Osteoblast (primary cell): Measurements from ENCODE around the gene SLC12A2. TPM values are rescaled to one million over a fixed set of nuclear protein-coding genes. Genes with fewer than 3 reads are reported as not detected.

Source experiments
- DNase-seq: peaks from one replicate; pipeline ENCODE4 v3.0.0; 2011; ENCODE audit warnings: low spot score, mixed read lengths; ENCODE audit not compliant: insufficient read length; ENCODE audit errors: missing footprints
- H2AFZ ChIP-seq: 2 replicates; pipeline ENCODE4 v1.6.0; 2011; ENCODE audit warnings: mild to moderate bottlenecking, low read length
- H3K27ac ChIP-seq: 2 replicates; pipeline ENCODE4 v1.5.1; 2011; ENCODE audit warnings: mild to moderate bottlenecking, low read depth, low read length, moderate library complexity
- H3K27me3 ChIP-seq: 2 replicates; pipeline ENCODE4 v1.6.0; 2012; ENCODE audit warnings: mild to moderate bottlenecking, control low read depth, inconsistent platforms, low read length, moderate library complexity; ENCODE audit not compliant: insufficient read depth
- H3K36me3 ChIP-seq: 2 replicates; pipeline ENCODE4 v1.5.1; 2011; ENCODE audit warnings: mild to moderate bottlenecking, low read length, control low read depth, moderate library complexity; ENCODE audit not compliant: insufficient read depth
- H3K4me1 ChIP-seq: 2 replicates; pipeline ENCODE4 v1.5.1; 2011; ENCODE audit warnings: mild to moderate bottlenecking, low read length, control low read depth, moderate library complexity; ENCODE audit not compliant: insufficient read depth
- H3K4me2 ChIP-seq: 2 replicates; pipeline ENCODE4 v1.6.0; 2011; ENCODE audit warnings: mild to moderate bottlenecking, low read length; ENCODE audit not compliant: insufficient read depth
- H3K4me3 ChIP-seq: fragments of 200-600 bp; sonication (generic); 3 replicates; pipeline ENCODE4 v1.5.1; 2012; ENCODE audit warnings: mild to moderate bottlenecking, low read length, inconsistent platforms; ENCODE audit not compliant: insufficient read depth
- H3K79me2 ChIP-seq: 2 replicates; pipeline ENCODE4 v1.6.0; 2012; ENCODE audit warnings: mild to moderate bottlenecking, low read length, control low read depth, inconsistent platforms; ENCODE audit not compliant: insufficient read depth
- H3K9me3 ChIP-seq: 2 replicates; pipeline ENCODE4 v1.5.1; 2011; ENCODE audit warnings: low read depth, low read length, control low read depth
- H4K20me1 ChIP-seq: 2 replicates; pipeline ENCODE4 v1.6.0; 2012; ENCODE audit warnings: mild to moderate bottlenecking, low read length, control low read depth; ENCODE audit not compliant: insufficient read depth
- total RNA-seq: library from RNA; depleted of rRNA; stranded (reverse); fragments of >200 nt; gene quantifications from 2 replicates; pipeline ENCODE4 v1.2.3, GENCODE V29; 2012
- TF ChIP-seq, protein P1 (sequence below): IDR thresholded peaks from 2 replicates; pipeline ENCODE4 v1.5.1; 2011; ENCODE audit warnings: mild to moderate bottlenecking, low read depth, low read length, moderate library complexity; ENCODE audit errors: extremely low read depth

The SLC12A2 gene
- total RNA-seq, 1 donor, result 25.3 TPM

DNA sequence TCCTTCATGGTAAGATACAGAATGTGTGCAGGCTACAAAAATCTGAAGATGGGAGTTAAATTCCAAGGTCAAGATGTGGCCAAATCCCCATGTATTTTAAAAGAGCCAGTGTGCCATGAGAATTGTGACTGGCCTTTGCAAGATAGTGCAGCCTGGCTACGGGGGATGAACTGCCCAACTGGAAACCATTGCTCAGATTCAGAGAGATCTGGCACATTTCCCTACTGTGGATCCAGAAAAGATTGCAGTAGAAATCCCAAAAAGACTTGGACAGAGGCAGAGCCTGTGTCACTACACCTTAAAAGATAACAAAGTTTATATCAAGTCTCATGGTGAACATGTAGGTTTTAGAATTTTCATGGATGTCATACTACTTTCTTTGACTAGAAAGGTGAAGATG lies 26.2 kb downstream of the SLC12A2 start:
- peaks cover 5% of the 10 kb centered on the region for H3K79me2 ChIP-seq
- TF ChIP-seq, protein P1, sequence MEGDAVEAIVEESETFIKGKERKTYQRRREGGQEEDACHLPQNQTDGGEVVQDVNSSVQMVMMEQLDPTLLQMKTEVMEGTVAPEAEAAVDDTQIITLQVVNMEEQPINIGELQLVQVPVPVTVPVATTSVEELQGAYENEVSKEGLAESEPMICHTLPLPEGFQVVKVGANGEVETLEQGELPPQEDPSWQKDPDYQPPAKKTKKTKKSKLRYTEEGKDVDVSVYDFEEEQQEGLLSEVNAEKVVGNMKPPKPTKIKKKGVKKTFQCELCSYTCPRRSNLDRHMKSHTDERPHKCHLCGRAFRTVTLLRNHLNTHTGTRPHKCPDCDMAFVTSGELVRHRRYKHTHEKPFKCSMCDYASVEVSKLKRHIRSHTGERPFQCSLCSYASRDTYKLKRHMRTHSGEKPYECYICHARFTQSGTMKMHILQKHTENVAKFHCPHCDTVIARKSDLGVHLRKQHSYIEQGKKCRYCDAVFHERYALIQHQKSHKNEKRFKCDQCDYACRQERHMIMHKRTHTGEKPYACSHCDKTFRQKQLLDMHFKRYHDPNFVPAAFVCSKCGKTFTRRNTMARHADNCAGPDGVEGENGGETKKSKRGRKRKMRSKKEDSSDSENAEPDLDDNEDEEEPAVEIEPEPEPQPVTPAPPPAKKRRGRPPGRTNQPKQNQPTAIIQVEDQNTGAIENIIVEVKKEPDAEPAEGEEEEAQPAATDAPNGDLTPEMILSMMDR, result no peak
- no peaks in the 10 kb centered on the region for H3K9me3 ChIP-seq
- DNase-seq, result no peak
- H4K20me1 ChIP-seq, result no peaks in the 10 kb centered on the region
- no peak overlapping the region for H3K27ac ChIP-seq
- H3K4me1 ChIP-seq, result peaks cover 2% of the 10 kb centered on the region
- no peak overlapping the region for H2AFZ ChIP-seq
- H3K36me3 ChIP-seq, result no peaks in the 10 kb centered on the region
- H3K4me3 ChIP-seq, result no peak overlapping the region
- no peak overlapping the region for H3K4me2 ChIP-seq
- no peaks in the 10 kb centered on the region for H3K27me3 ChIP-seq

DNA sequence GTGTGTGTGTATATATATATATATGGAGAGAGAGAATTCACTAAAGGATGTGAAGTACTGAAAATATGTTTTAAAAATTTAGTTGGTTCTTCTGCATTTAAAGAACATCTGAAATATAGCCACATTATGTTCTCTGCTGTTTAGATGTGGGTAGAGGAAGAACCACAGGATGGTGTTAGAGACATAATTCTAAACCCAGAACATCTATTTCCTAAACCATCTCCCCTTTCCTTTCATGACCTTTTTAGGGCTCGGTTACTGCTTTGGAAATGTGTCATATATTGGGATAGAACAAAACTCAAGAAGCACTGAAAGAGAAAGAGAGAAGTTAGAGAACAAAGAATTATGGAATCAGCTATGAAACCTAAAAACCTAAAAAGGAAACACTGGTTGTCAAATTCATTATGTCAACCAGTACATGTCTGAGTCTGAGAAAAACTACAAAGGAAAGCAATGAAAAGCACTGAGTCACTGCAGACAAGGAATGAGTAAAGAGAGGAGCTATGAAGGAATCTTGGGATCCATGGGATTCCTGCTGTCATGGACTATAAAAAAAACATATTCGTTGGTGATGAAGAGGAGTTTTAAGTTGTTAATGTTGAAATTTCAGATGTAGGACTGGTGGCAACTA lies 28.4 kb downstream of the SLC12A2 start:
- H3K4me1 ChIP-seq, result peaks cover 2% of the 10 kb centered on the region
- peak overlapping the region; percentile 64 for H3K27ac ChIP-seq
- peak overlapping the region; percentile 28 for H2AFZ ChIP-seq
- no peaks in the 10 kb centered on the region for H3K9me3 ChIP-seq
- no peaks in the 10 kb centered on the region for H3K36me3 ChIP-seq
- no peak overlapping the region for H3K4me3 ChIP-seq
- TF ChIP-seq, protein P1, result no peak
- DNase-seq, result peak; percentile 90
- peaks cover 2% of the 10 kb centered on the region for H3K79me2 ChIP-seq
- H3K4me2 ChIP-seq, result peak overlapping the region; percentile 68
- H3K27me3 ChIP-seq, result no peaks in the 10 kb centered on the region
- H4K20me1 ChIP-seq, result no peaks in the 10 kb centered on the region

DNA sequence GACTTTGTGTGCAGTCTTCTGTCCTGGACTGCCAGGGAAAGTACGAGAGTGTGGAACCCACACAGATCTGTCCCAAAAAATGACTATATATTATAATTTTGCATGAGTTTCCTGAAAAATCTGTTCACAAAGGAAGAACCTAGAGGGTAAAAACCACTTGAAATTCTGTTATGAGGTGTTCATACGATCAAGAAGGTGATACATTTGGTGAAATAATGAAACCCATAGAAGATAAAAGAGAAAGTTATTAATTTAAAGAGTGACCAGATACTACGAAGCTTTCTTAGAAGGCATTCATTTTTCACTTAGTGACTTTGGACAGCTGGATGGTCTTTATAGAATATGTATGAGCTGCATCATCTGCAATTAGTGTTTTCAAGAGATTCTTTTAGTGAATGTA lies 32.9 kb downstream of the SLC12A2 start:
- Histone ChIP-seq H3K79me2 (no peaks in the 10 kb centered on the region), H3K9me3 (no peaks in the 10 kb centered on the region), H3K27ac (no peak overlapping the region), H3K4me1 (peaks cover 2% of the 10 kb centered on the region), H2AFZ (no peak overlapping the region), H3K4me2 (no peak overlapping the region), H3K36me3 (no peaks in the 10 kb centered on the region), H3K27me3 (no peaks in the 10 kb centered on the region), H4K20me1 (no peaks in the 10 kb centered on the region), H3K4me3 (no peak overlapping the region)
- no peak for DNase-seq
- TF ChIP-seq, protein P1, result no peak

DNA sequence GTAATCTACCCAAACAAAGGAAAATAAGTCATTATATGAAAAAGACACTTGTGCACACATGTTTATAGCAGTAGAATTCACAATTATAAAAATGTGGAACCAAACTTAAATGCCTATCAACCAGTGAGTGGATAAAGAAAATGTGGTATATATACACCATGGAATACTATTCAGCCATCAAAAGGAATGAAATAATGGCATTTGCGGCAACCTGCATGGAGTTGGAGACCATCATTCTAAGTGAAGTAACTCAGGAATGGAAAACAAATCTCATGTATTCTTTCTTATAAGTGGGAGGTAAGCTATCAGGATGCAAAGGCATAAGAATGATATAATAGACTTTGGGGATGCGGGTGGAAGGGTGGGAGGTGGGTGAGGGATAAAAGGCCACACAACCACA lies 34.6 kb downstream of the SLC12A2 start:
- Histone ChIP-seq H3K27ac (no peak overlapping the region), H2AFZ (no peak overlapping the region), H3K79me2 (no peaks in the 10 kb centered on the region), H3K36me3 (no peaks in the 10 kb centered on the region), H3K4me2 (no peak overlapping the region), H3K9me3 (no peaks in the 10 kb centered on the region), H3K27me3 (no peaks in the 10 kb centered on the region), H3K4me3 (no peak overlapping the region), H3K4me1 (no peaks in the 10 kb centered on the region), H4K20me1 (no peaks in the 10 kb centered on the region)
- TF ChIP-seq, protein P1, result no peak
- DNase-seq, result no peak
